IgD-negative memory B cell (primary cell): Measurements from ENCODE around the gene TKTL2. TPM values are rescaled to one million over a fixed set of nuclear protein-coding genes. Genes with fewer than 3 reads are reported as not detected.
"Not testable (repeated sequence)": the region's sequence is repeated elsewhere in the genome, so short reads cannot be mapped to it uniquely, and the experiment has no call there.

Experiments
- H3K27ac Mint-ChIP-seq, 3 donors: one replicate each; pipeline ENCODE4 v1.8.0; 2020 to 2022; ENCODE audit warnings: mild to moderate bottlenecking in 3 of 3, mixed read lengths in 3 of 3, moderate library complexity in 1 of 3
- H3K27me3 Mint-ChIP-seq: one replicate; pipeline ENCODE4 v1.8.0; 2021; ENCODE audit warnings: mixed read lengths
- H3K36me3 Mint-ChIP-seq: one replicate; pipeline ENCODE4 v1.8.0; 2020; ENCODE audit warnings: mild to moderate bottlenecking, mixed read lengths
- H3K4me1 Mint-ChIP-seq, 3 donors: one replicate each; pipeline ENCODE4 v1.8.0; 2020 to 2022; ENCODE audit warnings: mixed read lengths in 3 of 3, mild to moderate bottlenecking in 1 of 3
- H3K4me3 Mint-ChIP-seq, 4 donors: one replicate each; pipeline ENCODE4 v1.8.0; 2020 to 2022; ENCODE audit warnings: mild to moderate bottlenecking in 4 of 4, mixed read lengths in 4 of 4, moderate library complexity in 3 of 4
- H3K9me3 Mint-ChIP-seq, 3 donors: one replicate each; pipeline ENCODE4 v1.8.0; 2020 to 2021; ENCODE audit warnings: mixed read lengths in 3 of 3, mild to moderate bottlenecking in 1 of 3
- polyA plus RNA-seq: library from polyadenylated mRNA; unstranded; fragments of 300-500 nt; fragmentation: Illumina TruSeq; gene quantifications from one replicate; pipeline ENCODE4 v1.2.3, GENCODE V29; 2021

Gene TKTL2
- polyA plus RNA-seq, 1 donor from 2014 or later = not detected

DNA sequence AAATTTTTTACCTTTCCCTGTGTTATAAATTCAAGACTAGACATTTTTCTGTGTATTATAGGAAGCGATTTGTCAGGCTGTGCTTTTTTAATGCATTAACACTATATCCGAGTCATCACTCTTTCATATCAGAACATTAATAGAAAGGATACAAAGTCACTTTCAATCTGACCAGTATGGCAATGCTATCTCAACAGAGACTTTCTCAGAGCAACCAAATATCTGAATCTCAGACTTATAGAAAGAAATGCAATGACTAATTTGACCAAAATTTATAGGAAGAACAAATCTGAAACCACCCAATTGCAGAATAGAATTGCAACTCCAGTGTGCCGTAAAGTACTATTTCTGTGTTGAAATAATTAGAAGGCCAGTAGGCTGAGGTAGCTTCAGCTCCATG is 473 bp upstream of the TKTL2 start:
- peaks cover 0 to 3% (median 2%) of the 10 kb centered on the region in 3 donors for H3K9me3 Mint-ChIP-seq
- H3K27me3 Mint-ChIP-seq = peaks cover 3% of the 10 kb centered on the region
- H3K27ac Mint-ChIP-seq = no peak overlapping the region
- H3K36me3 Mint-ChIP-seq = no peaks in the 10 kb centered on the region
- H3K4me1 Mint-ChIP-seq = no peaks in the 10 kb centered on the region
- H3K4me3 Mint-ChIP-seq = no peak overlapping the region

DNA sequence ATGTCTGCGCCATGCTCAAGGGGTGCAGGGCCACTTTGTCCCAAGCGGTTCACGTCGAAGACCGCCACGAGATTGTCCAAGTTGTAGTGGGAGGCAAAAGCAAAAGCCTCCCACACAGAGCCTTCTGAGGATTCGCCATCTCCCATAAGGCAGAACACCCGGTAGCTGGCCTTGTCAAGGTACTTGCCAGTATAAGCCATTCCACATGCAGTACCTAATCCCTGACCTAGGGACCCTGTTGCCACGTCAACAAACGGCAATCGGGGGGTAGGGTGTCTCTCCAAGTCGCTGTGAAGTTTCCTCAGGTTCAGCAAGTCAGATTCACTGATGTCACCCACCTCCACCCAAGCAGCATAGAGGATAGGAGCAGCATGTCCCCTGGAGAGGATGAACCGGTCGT is 424 bp downstream of the TKTL2 start:
- Mint-ChIP-seq H3K27me3 (peaks cover 3% of the 10 kb centered on the region), H3K4me3 (no peak overlapping the region), H3K9me3 (peaks cover 0 to 3% (median 2%) of the 10 kb centered on the region in 3 donors), H3K4me1 (no peaks in the 10 kb centered on the region), H3K36me3 (no peaks in the 10 kb centered on the region), H3K27ac (no peak overlapping the region)

DNA sequence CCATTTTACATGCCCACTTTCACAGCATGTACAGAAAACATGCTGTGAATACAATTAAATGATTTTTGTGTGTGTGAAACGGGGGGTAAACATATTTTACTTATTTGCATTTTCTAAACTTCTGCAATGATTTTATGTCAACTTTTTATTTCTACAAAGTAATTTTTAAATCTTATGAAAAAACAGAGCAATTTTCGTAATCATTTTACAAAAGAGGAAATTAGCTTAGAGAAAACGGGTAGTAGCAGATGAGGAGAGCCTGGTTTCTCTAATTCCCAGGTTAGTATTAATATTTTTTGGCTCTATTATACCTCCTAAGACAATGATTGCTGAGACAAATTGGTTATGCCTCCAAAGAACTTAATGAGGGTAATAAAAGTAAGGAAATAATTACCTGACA is 3.2 kb downstream of the TKTL2 start:
- H3K27ac Mint-ChIP-seq = no peak overlapping the region
- peaks cover 0 to 3% (median 2%) of the 10 kb centered on the region in 3 donors for H3K9me3 Mint-ChIP-seq
- H3K27me3 Mint-ChIP-seq = peaks cover 3% of the 10 kb centered on the region
- H3K36me3 Mint-ChIP-seq = no peaks in the 10 kb centered on the region
- no peak overlapping the region for H3K4me3 Mint-ChIP-seq
- no peaks in the 10 kb centered on the region for H3K4me1 Mint-ChIP-seq

DNA sequence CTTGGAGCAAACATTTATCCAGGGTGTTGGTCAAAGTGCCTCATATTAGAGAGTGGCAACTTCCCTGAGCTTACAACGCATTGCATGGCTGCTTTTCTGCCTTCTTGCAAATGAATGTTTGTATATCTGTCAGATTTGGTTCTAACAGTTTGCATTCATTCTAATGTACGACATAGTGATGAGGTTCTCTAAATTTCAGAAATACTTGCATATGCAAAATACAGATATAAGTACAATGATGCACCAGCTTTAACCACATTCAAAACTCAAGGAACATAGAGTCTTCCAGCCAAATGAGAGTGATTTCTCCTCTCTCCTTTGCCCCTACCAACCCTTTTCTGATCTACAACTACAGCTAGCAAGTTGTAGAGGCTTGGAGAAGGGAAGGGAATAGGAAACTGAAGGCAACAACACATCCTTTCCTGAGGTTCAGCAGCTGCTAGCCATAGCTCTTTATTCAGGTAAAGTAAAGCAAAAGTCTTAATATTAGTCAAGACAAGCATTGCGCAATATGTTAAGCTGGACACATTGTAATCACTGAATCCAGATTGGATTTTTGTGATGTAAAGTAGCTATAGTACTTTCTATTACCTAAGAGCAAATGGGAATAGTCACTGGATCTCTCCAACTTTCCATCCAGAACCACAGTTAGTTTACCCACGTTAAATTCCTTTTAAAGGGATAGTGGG is 6.3 kb downstream of the TKTL2 start:
- H3K27ac Mint-ChIP-seq = no peak overlapping the region
- H3K4me3 Mint-ChIP-seq = no peak overlapping the region
- H3K36me3 Mint-ChIP-seq = no peaks in the 10 kb centered on the region
- H3K27me3 Mint-ChIP-seq = peaks cover under 1% of the 10 kb centered on the region
- no peaks in the 10 kb centered on the region for H3K4me1 Mint-ChIP-seq
- H3K9me3 Mint-ChIP-seq = no peaks in the 10 kb centered on the region

DNA sequence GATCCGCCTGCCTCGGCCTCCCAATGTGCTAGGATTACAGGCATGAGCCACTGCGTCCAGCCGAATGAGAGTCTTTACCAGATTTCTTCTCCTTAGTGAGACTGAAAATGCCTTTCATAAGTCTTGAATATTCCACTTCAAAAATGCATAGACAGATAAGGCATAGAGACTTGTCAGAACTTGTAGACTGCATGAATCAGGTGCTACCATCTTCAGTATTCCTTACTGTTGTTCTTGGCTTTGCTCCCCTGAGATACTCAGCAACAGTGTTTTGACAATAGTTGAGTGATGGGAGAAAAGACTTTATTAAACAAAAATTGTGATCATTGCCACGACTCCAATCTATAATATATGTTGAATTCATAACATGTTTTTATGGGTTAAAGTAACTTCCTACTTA is 11.0 kb downstream of the TKTL2 start:
- Mint-ChIP-seq H3K27me3 (no peaks in the 10 kb centered on the region), H3K27ac (no peak overlapping the region), H3K4me3 (no peak overlapping the region), H3K9me3 (no peaks in the 10 kb centered on the region), H3K4me1 (no peaks in the 10 kb centered on the region), H3K36me3 (no peaks in the 10 kb centered on the region)

DNA sequence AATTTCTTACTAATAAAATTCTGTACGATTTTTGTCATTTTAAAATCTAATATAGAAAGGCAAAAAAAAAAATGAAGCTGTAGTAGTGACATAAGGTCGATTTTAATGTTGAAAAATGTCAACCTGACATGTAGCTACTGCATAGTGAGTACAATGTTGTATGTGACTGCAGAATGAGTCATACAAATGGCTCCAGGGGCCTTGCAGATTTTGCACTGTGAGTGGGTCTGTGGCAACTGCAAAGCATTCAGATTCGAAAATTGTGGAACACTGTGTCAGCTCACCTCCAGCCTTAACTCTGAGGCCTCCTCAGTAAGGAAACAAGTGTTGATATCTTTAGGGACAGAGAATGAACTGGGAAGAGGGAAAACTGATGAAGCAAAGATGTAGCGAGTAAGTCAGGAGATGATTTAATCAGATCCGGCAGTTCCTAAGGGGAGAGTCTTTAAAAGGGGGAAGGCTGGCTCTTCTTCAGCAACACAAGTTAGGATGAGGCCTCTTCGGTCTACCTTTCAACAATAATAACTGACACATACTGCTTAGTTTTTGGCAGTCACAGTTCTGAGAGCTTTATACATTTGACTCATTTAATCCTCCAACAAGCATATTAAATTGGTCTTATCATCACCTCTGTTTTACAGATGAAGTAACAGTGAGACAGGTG is 24.9 kb downstream of the TKTL2 start:
- Mint-ChIP-seq H3K4me3 (no peak overlapping the region), H3K27me3 (no peaks in the 10 kb centered on the region), H3K36me3 (no peaks in the 10 kb centered on the region), H3K4me1 (peaks cover 0 to 3% (median 0%) of the 10 kb centered on the region in 3 donors), H3K27ac (no peak overlapping the region), H3K9me3 (no peaks in the 10 kb centered on the region)

DNA sequence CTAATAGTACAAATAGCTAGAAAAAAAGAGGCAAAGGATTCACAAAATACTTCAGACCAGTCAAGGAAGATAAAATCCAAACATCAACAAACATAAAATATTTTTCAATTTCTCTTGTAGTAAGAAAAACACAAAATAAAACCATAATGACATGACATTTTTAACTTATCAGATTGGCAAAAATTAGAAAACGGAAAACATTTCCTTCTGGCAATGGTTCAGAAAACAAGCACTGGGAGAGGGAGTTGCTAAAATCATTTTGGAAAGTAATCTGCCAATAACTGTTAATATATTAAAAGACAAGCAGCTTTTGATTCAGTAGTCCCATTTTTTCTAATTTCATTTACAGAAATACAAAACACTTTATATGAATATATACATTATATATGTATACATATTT is 26.1 kb downstream of the TKTL2 start:
- no peaks in the 10 kb centered on the region for H3K27me3 Mint-ChIP-seq
- no peak overlapping the region for H3K27ac Mint-ChIP-seq
- H3K4me3 Mint-ChIP-seq = no peak overlapping the region
- H3K9me3 Mint-ChIP-seq = no peaks in the 10 kb centered on the region
- no peaks in the 10 kb centered on the region for H3K36me3 Mint-ChIP-seq
- H3K4me1 Mint-ChIP-seq = peaks cover 0 to 2% (median 0%) of the 10 kb centered on the region in 3 donors

DNA sequence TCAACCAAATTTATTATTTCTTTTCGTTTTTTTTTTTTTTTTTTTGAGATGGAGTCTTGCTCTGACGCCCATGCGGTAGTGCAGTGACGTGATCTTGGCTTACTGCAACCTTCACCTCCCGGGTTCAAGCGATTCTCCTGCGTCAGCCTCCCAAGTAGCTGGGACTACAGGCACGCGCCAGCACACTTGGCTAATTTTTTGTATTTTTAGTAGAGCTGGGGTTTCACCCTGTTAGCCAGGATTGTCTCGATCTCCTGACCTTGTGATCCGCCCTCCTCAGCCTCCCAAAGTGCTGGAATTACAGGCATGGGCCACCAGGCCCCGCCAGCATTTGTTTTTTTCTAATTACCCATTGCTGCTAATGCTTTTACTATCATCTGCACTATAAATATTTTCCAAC is 26.5 kb downstream of the TKTL2 start:
- not testable (repeated sequence) for H3K27ac Mint-ChIP-seq, H3K4me3 Mint-ChIP-seq, H3K9me3 Mint-ChIP-seq, H3K27me3 Mint-ChIP-seq, H3K4me1 Mint-ChIP-seq, H3K36me3 Mint-ChIP-seq

DNA sequence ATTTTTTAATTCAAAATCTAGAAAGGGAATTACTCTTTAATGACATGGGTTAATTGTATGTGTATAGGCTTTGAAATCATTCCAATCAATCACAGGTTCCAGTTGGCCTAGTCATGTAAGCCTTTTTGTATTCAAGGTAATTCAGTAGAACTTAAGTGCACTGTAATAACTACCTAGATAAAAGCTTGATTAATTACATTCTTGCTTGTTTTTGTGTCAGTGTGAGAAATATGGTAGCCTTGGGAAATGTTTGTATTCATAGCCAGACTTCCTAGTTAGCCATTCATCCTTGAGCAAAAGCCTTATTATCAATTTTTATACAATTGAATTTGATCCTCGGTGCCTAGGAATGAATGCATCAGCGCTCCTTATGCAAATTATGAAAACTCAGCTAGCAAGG is 33.5 kb downstream of the TKTL2 start:
- Mint-ChIP-seq H3K4me1 (no peaks in the 10 kb centered on the region), H3K36me3 (no peaks in the 10 kb centered on the region), H3K27ac (no peak overlapping the region), H3K4me3 (no peak overlapping the region), H3K9me3 (no peaks in the 10 kb centered on the region), H3K27me3 (no peaks in the 10 kb centered on the region)

Other genes with a start within 250 kb of the TKTL2 start
- gene NPY1R, start 141.2 kb downstream of the TKTL2 start, polyA plus RNA-seq = not detected
- not detected for gene NPY5R, start 129.9 kb downstream of the TKTL2 start, polyA plus RNA-seq
- gene TMA16, start 20.9 kb upstream of the TKTL2 start, polyA plus RNA-seq = 25.1 TPM